Skeletal muscle tissue (tissue), 4 donors: Measurements from ENCODE around the gene CATSPERE. TPM values are rescaled to one million over a fixed set of nuclear protein-coding genes. Genes with fewer than 3 reads are reported as not detected.

Source experiments
- H3K27ac ChIP-seq: one replicate; pipeline ENCODE4 v1.7.0; 2013; ENCODE audit warnings: mild to moderate bottlenecking, low read depth, low read length, inconsistent platforms
- H3K27me3 ChIP-seq, 3 donors: one replicate each; pipeline ENCODE4 v1.7.0; 2013; ENCODE audit warnings: low read length in 3 of 3; ENCODE audit not compliant: control insufficient read depth in 3 of 3, insufficient read depth in 3 of 3
- H3K36me3 ChIP-seq, 3 donors: one replicate each; pipeline ENCODE4 v1.7.0; 2013; ENCODE audit warnings: low read length in 3 of 3; ENCODE audit not compliant: control insufficient read depth in 3 of 3, insufficient read depth in 3 of 3
- H3K4me1 ChIP-seq, 3 donors: one replicate each; pipeline ENCODE4 v1.7.0; 2013; ENCODE audit warnings: low read length in 3 of 3, mild to moderate bottlenecking in 3 of 3; ENCODE audit not compliant: control insufficient read depth in 3 of 3, insufficient read depth in 3 of 3
- H3K4me3 ChIP-seq, 3 donors: one replicate each; pipeline ENCODE4 v1.7.0; 2013; ENCODE audit warnings: low read length in 3 of 3
- H3K9ac ChIP-seq, 3 donors: one replicate each; pipeline ENCODE4 v1.7.0; 2013; ENCODE audit warnings: low read length in 3 of 3, mild to moderate bottlenecking in 3 of 3, moderate library complexity in 2 of 3, low read depth in 1 of 3
- H3K9me3 ChIP-seq, 3 donors: one replicate each; pipeline ENCODE4 v1.7.0; 2013; ENCODE audit warnings: low read length in 3 of 3; ENCODE audit not compliant: control insufficient read depth in 3 of 3
- total RNA-seq: library from RNA; depleted of rRNA; stranded (reverse); fragments of >200 nt; gene quantifications from one replicate; pipeline ENCODE4 v1.2.3, GENCODE V29; 2014
- donor health status: Osteomylitis.

The CATSPERE gene
- total RNA-seq, 1 donor from 2014 or later = 3.1 TPM

DNA sequence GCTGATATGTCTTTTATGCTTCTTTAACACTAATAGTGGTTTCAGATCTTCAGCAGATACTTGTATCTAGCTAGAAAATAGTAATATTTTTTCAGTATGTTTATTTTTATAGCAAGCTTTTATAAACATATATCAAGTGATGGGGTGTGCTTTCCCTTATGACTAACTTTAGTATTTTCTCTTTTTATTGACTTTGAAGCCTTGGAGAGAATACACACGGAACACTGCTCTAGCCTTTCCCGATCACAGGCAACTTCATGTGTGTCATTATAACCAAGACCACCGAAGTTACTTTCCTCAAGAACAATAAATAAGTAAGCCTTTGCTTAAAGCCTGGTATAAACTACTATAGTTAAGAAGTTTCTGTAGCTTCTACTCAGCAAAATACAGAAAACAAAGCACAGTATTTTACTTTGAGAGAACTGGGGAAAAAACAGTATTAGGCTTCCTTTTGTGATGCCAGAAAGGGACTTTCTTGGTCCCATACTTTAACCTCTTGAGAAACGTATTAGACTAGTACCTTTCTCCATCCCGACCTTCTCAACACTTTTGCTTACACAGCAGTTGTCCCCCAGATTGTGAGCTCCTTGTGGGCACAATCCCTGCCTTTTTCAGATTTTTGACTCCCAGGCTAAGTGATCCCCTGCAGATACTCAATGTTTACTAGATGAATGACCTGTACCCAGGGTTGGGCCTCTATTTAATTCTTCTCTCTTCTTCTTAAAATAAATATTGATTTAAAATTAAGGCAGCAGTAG, 12.6 kb upstream of the CATSPERE start:
- H3K27me3 ChIP-seq = no peaks in the 10 kb centered on the region
- H3K36me3 ChIP-seq = no peaks in the 10 kb centered on the region
- H3K4me3 ChIP-seq = no peak overlapping the region
- H3K9ac ChIP-seq = no peak overlapping the region
- H3K4me1 ChIP-seq = peaks cover 14 to 31% (median 30%) of the 10 kb centered on the region in 3 donors
- no peaks in the 10 kb centered on the region for H3K9me3 ChIP-seq
- no peak overlapping the region for H3K27ac ChIP-seq

- Histone ChIP-seq H3K9me3 (no peaks in the 10 kb centered on the region), H3K9ac (peak overlapping the region in 2 of 3 donors; percentile 88 to 93), H3K4me3 (peak overlapping the region; percentile 82 to 91 (median 85)), H3K36me3 (no peaks in the 10 kb centered on the region), H3K27ac (peak overlapping the region; percentile 88), H3K27me3 (no peaks in the 10 kb centered on the region), H3K4me1 (peaks cover 11 to 26% (median 25%) of the 10 kb centered on the region in 3 donors)
These were observed 11.1 kb upstream of the CATSPERE start for GRCh38 chr1:244449936-244450508.

DNA sequence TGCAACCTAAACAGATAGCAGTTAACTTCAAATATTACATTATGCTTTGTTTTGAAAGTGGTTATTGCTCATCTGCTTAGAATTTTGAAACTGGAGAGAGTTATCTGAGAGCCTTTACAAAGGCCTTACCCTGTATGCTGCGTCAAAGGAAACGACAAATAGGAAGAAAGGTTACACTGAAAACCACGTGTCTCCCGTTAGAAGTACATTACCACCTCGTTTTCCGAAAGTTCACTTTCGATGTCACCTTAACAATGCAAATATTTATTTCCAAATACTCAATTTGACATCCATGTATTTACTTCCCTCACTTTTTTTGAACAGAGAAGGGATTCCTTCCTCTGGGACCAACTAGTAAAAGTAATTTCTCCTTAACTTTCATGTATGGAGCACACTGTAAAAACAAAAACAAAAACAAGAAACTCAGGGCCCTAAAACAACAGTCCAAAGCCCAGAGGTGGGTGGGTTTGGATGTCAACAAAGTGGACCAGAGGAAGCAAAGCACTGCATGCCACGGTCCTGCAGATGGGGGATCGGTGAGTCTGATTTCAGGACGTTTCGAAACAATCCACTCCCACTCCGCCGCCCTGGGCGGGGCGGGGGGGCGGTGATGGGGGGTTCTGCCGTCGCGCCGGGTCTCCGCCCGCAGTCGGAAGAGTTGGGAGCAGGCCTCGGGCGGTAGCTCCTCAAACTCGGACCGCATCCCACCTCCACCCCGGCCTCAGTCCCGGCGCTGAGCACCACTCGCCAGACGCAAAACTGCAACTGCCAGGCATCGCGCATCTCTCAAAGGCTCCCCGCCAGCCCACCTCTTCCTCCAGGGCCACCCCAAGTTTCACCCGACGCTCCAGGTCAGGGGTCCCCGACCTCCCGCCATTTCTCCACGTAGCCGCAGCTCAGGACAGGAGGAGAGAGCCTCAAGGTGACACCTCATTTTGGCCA, 10.2 kb upstream of the CATSPERE start:
- peak overlapping the region; percentile 88 for H3K27ac ChIP-seq
- peaks cover 8 to 21% (median 20%) of the 10 kb centered on the region in 3 donors for H3K4me1 ChIP-seq
- H3K9me3 ChIP-seq = no peaks in the 10 kb centered on the region
- H3K4me3 ChIP-seq = peak overlapping the region; percentile 82 to 91 (median 85)
- no peaks in the 10 kb centered on the region for H3K27me3 ChIP-seq
- peak overlapping the region; percentile 87 to 93 (median 88) for H3K9ac ChIP-seq
- H3K36me3 ChIP-seq = no peaks in the 10 kb centered on the region

DNA sequence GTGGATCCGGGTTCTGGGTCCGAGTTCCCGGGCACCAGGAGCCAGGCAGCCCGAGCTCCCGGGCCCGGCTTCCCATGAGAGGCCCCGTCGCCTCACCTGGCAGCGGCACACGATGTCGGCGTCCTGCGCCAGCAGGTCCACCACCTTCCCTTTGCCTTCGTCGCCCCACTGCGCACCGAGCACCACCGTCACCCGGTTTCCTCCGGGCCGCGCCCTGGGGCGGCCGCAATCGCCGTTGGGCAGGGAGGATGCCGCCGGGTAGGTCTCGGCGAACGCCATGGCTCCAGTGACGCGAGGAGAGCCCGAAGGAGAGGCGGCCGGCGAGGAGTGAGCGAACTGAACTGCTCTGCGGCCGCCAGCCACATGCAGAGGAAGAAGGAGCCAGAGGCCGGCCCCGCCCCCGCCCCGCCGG, 9.5 kb upstream of the CATSPERE start, which contains the start of gene ADSS2:
Gene ADSS2, minus strand, starts transcription at position 371 of the 412 bp plus-strand sequence. Its CDS starts 92 bp downstream, at position 279.
- Histone ChIP-seq H3K9me3 (no peaks in the 10 kb centered on the region), H3K9ac (peak within 1 kb of the TSS; percentile 87 to 93 (median 88)), H3K36me3 (no peaks in the 10 kb centered on the region), H3K4me1 (peaks cover 8 to 19% (median 17%) of the 10 kb centered on the region in 3 donors), H3K27ac (peak within 1 kb of the TSS; percentile 88), H3K4me3 (peak within 1 kb of the TSS; percentile 82 to 91 (median 85)), H3K27me3 (no peaks in the 10 kb centered on the region)

DNA sequence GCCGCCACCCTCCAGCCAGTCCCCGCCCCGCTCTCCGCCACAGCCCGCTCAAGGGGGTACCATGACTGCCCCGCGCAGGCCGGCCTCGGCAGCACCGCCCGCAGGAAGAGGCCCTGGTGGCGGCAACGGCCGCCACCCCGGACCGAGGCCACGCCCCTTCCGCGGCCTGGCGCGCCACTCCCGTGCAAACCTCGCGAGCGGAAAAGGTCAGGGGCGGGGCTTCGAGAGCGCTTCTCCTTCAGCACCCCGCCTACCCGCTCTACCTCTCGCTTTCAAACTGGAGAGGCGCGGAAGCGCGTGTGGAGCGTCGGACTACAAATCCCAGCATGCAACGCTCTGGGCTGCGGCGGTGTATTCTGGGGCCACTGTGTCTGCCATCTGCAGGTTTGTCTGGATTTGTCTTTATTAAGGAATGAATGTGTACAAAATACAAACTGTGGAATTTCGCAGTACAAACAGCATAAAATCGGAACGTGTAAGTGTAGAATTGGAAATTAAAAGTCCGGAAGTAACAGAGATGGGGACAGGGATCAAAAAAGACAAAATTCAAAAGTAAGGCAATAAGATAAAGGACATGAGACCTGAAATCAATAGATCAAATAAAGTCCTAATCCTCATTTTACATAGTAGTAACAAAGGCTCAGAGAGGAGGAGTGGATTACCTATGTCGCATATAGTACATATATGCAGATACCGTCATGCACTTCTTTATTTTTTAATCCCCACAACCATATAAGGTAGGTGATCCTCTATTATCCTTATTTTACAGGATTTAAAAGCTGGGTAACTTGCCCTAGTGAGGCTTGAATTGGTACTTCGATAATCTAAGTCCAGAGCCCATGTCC, 8.9 kb upstream of the CATSPERE start:
- no peaks in the 10 kb centered on the region for H3K27me3 ChIP-seq
- peak overlapping the region; percentile 88 for H3K27ac ChIP-seq
- no peaks in the 10 kb centered on the region for H3K36me3 ChIP-seq
- peaks cover 8 to 19% (median 17%) of the 10 kb centered on the region in 3 donors for H3K4me1 ChIP-seq
- H3K9me3 ChIP-seq = no peaks in the 10 kb centered on the region
- H3K9ac ChIP-seq = peak overlapping the region; percentile 39 to 71 (median 69)
- peak overlapping the region; percentile 52 to 85 (median 55) for H3K4me3 ChIP-seq

DNA sequence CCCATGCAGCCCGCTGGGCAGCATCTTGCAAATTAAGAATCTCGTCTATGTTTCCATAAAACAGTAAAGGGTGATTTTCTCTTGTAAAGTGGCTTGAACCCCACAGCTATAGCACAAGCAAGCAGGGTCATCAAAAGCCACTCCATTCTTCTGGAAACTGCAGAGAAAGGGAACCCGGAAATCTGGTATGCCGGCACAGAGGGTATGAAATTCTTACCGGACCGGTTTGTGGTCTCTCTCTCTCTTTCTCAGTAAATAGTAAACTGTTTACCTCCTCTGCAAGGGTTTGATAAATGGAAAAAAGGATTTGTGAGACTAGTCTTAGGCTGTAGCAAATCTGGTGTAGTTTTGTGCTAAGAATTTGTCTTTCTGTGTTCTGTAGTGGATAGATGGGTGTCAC, 6.7 kb upstream of the CATSPERE start:
- Histone ChIP-seq H3K27ac (no peak overlapping the region), H3K4me3 (no peak overlapping the region), H3K36me3 (no peaks in the 10 kb centered on the region)

DNA sequence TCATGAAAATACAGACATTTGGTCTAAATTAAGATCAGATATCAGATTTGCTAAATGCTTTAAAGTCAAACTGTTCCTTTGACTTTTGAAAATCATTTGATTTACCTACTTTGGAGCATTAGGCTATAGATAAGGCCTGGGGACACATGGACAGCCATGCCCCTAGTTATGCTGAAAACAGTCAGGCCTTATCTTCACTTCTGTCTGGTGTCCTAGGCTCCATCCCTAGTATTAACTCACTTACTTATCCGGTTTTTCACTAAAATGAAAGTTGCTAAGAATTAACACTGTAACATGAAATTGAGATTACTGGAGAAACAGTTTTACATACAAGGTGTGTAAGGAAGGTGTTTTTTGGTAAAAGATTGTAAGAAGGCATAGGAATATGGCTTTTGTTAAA, 4.5 kb upstream of the CATSPERE start:
- no peaks in the 10 kb centered on the region for H3K36me3 ChIP-seq

More for the DNA sequence above, 6.7 kb upstream of the CATSPERE start:
- Histone ChIP-seq H3K9ac (no peak overlapping the region), H3K9me3 (no peaks in the 10 kb centered on the region), H3K4me1 (peaks cover 8 to 12% (median 12%) of the 10 kb centered on the region in 3 donors), H3K27me3 (no peaks in the 10 kb centered on the region)

GRCh38 chr1:244458781-244459180, 2.3 kb upstream of the CATSPERE start:
- no peaks in the 10 kb centered on the region for H3K36me3 ChIP-seq
- no peak overlapping the region for H3K27ac ChIP-seq
- H3K9ac ChIP-seq = no peak overlapping the region
- no peak overlapping the region for H3K4me3 ChIP-seq
- peaks cover 3 to 7% (median 6%) of the 10 kb centered on the region in 3 donors for H3K4me1 ChIP-seq
- no peaks in the 10 kb centered on the region for H3K9me3 ChIP-seq
- no peaks in the 10 kb centered on the region for H3K27me3 ChIP-seq

More for the DNA sequence above, 4.5 kb upstream of the CATSPERE start:
- Histone ChIP-seq H3K9ac (no peak overlapping the region), H3K4me3 (no peak overlapping the region), H3K27ac (no peak overlapping the region), H3K4me1 (peaks cover 3 to 9% (median 5%) of the 10 kb centered on the region in 3 donors), H3K9me3 (no peaks in the 10 kb centered on the region), H3K27me3 (no peaks in the 10 kb centered on the region)

GRCh38 chr1:244460197-244460596, 876 bp upstream of the CATSPERE start:
- Histone ChIP-seq H3K4me1 (peaks cover 3 to 7% (median 6%) of the 10 kb centered on the region in 3 donors), H3K27me3 (no peaks in the 10 kb centered on the region), H3K36me3 (no peaks in the 10 kb centered on the region), H3K9ac (no peak overlapping the region), H3K4me3 (no peak overlapping the region), H3K9me3 (no peaks in the 10 kb centered on the region), H3K27ac (no peak overlapping the region)
